Activated CD8-positive, alpha-beta memory T cell treated with anti-CD3 and anti-CD28 coated beads for 4 hours (primary cell): ENCODE data around the gene POLR2L.

Experiments used
- DNase-seq, 2 donors: peaks; one replicate each; pipeline ENCODE4 v3.0.0-alpha.2; 2020; ENCODE audit warnings: low read depth in 2 of 2

Gene POLR2L

DNA sequence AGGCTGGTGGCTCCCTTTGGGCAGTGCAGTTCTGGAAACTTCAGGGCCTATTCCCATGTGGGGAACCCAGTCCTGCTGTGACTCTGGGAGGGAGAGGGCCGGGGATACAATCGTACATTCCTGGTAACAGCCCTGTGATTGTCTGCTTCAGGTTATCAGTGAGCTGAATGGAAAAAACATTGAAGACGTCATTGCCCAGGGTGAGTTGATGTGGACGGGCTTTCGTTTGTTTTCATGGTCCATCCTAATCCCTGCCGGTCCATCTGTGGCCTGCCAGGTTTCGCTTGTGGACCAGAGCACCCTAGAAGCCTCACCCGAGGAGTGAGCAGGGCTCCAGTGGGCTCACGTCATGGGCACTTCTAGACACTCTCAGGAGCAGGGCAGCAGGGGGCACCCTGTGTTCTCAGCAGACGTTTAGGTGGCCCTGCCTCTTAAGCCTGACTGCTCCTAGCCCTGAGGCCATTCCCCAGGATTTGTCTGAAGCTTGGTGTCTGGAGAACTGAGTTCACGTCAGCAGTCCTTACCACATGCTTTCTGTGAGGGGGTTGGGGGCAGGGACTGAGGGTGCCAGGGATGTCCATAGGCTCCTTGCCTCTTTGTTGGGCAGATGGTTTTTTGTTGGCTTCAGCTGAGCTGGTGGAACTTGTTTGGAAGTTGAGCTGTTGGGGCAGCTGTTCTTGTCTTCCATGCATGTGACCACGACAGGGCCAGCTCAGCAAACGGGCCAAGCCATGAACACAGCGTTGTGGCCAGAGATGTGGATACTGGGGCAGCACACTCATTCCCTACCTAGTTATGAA is 30.7 kb downstream of the POLR2L start:
- no peak for DNase-seq

DNA sequence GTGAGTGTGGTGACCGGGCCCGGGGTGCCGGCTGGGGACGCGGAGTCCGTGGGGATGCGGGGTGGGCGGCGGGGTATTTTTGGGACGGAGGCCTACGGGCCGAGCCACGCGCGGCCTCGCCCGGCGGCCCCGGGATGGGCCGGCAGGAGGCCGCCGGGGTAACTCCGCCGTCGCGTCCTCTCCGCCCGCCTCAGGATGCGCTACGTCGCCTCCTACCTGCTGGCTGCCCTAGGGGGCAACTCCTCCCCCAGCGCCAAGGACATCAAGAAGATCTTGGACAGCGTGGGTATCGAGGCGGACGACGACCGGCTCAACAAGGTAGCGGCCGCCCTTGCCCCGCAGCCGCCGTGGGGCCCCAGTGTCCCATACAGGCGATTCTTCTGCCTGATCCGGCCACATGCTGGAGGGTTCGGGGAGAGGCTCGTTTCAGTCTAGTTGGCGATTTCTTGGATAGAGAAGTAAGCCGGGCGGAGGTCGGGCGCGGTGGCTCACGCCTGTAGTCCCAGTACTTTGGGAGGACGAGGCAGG is 32.2 kb downstream of the POLR2L start:
- DNase-seq: no peak

DNA sequence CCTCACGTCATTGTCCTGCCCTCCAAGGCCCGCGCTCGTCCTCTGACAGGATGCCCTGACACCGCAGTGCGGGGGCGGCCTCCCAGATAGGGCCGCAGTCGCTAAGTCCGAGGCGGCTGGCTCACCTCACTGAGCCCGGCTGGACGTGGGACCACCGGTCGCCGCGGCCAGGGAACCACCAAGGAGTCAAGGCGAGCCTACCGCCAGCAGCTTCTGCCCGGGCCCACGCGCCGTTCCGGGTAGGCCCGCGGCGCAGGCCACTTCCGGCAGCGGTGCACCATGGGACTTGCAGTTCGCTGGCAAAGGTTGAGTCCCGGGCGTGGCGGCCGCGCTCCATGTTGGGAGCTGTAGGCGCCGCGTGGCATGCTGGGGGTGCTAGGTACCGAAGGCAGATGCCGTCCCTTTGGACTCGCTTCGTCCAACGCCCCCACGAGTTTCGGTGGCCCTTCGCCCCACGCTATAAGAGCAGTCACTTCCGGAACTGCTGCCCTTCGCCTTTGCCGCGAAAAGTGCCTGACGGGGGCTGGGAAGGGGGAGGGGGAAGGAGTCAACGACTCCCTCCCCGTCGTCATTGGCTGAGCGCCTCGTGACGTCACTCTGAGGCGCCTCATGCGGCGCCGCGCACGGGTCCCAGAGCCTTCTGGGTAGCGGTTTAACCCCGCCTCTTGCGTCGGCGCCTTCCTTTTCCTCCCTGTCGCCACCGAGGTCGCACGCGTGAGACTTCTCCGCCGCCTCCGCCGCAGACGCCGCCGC is 32.9 kb downstream of the POLR2L start, which contains the start of gene RPLP2:
Gene RPLP2, plus strand, starts transcription at position 681 of the 753 bp plus-strand sequence. CDS start 268 bp downstream, outside the sequence.
- peak; percentile 94 to 96 for DNase-seq

DNA sequence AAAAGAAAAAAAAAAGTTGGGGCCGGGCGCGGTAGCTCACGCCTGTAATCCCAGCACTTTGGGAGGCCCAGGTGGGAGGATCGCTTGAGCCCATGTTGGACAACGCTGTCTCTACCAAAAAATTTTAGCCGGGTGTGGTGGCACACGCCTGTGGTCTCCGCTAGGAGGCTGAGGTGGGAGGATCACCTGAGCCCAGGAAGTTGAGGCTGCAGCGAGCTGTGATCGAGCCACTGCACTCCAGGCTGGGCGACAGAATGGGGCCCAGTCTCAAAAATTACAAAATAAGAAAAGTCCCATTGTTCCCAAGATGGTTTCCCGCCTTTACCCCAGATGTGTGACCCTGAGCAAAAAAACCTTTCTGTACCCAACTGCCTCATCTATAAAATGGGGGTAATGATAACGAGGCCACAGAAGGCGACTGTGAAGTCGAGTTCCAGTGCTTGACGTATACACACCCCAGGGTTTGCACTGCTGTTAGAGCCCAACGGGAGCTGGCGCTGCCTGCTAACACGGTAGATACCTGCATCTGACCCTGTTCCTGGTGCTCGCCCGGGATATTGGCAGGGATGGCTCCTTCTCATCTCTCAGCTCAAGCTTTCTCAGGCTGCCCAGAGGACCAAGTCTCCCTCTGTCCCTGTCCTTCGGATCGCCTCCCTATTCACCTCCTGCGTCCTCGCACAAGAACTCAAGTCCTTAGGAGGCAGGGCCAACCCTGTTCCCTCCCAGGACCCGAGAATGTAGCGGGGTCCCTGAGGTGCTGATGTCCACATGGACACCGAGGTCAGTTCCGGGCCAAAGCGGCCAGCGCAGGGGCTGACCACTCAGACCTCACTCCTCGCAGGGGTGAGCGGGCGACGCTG is 33.7 kb downstream of the POLR2L start:
- no peak for DNase-seq

DNA sequence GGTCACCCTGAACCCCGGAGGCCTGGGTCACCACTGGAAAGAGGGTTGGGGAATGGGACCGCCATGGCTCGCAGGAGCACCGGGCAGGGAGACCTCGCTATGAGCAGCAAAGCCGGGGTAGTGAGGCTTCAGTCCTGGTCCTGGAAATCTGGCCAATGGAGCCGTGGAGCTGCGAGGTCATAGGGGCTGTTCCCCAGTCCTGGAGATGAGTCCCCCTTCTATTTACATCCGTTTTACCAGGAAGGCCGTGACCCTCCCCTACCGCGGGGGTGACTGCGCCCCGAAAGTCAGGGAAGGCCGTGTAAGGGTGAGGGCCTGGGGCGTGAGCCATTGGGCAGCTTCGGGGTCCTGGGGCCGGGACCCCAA is 37.7 kb downstream of the POLR2L start:
- DNase-seq: no peak

DNA sequence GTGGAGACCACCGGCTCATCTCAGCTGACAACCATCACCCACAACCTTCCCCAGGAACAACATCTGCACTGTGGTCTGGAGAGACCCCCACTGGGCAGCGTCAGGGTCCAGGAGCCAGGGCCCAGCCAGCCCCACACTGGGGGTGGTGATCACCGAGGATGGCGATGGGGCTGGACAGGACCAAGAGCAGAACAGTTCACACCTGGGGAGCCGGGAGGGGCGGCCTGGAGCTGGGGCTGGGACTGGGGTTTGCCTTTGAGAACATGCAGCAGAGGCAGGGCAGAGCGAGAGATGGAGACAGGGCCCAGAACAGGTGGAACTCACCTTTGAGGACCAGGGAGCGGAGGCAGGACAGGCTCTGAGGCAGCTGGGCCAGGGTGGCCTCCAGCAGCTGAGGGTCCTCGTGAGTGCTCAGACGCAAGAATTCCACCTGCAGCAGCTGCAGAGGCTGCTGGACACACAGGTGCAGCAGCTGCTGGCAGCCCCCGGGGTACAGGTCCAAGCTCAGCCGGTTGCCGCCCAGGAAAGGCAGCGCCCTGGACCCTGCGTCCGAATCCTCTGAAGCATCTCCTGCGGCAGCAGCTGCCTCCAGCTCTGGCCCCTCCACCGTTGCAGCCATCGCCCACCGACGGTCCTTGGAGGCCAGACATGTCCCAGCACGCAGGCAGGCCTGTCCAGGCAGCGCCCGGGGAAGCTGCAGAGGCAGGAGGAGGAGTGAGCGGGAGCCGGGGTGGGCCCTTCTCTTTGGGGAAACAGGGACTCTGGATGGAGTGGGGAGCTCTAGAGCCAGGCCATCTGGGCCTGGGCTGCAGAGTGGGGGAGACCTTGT is 38.3 kb downstream of the POLR2L start:
- no peak for DNase-seq

DNA sequence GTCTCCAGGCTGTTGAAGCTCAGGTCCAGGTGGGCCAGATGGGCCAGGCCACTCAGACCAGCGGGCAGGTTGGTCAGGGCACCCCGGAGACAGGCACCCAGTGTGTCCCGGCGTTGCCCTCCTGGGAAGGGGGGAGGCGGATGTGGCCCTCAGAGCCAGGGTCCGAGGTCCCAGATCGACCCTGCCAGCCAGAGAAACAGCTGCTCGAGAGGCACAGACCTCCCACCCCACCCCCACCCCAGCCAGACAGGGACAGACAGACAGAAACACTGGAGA is 38.9 kb downstream of the POLR2L start:
- no peak for DNase-seq

DNA sequence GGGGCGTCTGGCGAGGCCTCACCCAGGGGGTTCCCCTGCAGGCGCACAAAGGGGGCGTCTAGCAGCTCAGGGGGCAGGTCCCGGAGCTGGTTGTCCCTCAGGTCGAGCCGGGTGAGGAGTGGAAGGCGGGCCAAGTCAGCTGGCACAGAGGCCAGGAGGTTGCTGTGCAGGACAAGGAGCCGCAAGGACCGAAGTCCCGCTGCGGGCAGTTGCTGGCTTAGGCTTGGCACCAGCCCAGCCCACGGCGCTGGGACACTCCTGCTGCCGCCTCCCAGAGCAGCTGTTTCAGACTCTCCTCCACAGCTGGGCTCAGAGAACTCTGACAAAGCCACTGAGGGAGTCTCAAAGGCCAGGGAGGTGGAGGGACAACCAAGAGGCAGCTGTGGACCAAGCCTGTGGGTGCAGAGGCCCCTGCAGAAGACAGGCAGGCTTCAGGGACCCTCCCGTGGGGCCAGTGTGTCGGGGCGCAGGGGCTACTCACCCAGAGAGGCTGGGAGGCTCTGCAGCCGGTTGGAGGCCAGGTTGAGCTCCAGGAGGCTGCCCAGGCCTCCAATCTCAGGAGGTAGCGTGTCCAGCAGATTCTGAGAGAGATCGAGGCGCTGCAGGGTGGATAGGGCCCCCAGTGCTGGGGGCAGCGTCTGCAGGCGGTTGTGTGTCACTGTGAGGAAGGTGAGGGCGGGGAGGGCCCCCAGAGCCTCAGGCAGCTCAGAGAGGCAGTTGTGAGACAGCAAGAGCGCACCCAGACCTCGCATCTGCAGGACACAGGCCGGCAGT is 39.4 kb downstream of the POLR2L start:
- no peak for DNase-seq

DNA sequence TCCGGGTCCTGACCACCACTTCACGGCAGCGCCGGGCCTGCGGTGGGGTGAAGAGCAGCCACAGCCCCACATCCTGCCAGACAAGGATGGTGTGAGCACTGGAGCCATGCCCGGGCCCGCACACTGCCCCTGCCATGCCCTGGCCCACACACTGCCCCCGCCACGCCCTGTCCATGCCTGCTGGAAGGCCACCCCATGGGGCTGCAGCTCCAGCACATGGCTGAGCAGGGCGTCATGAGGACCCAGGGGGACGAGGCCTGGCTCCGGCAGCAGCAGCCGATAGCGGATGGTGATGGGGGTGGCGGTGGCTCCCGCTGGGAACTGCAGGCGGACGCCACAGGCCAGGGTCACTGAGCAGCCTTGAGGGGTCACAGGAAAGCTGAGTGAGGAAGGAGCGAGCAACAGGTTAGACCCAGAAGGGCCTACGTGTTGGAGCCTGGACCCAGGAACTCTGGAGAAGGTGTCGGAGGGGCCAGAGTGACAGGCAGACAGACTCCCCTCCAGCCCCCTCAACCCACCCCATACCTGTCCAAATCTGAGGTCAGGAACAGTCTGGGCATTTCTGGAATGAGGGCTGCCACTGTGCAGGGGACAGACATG is 40.2 kb downstream of the POLR2L start:
- no peak for DNase-seq

DNA sequence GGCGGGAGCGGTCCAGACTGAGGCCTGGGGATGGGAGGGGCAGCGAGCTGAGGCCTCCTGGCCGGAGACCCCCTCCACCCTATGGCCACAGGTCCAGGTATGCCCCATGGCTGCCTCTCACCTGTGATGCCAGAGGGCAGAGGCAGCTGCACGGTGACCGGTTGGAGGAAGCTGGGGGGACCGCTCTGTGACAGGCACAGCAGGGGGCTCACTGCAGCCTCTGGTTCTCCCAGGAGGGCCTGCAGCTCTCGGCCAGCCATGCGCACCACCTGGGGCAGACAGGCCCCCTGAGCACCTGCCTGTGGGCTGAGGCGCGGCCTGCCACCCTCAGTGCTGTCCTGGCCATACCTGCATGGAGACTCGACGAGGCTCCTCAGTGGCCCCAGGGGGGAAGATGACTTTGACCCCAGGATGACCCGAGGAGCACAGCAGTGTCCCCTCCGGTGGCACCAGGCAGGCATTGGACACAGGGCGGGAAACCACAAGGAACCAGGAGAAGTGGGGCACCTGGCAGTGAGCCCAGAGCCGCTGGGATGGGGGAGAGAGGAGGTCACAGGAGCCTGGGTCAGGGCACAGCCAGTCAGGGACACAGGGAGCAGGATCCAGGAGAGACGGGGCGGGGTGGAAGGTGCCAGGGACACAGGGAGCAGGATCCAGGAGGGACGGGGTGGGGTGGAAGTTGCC is 41.1 kb downstream of the POLR2L start:
- DNase-seq: no peak

DNA sequence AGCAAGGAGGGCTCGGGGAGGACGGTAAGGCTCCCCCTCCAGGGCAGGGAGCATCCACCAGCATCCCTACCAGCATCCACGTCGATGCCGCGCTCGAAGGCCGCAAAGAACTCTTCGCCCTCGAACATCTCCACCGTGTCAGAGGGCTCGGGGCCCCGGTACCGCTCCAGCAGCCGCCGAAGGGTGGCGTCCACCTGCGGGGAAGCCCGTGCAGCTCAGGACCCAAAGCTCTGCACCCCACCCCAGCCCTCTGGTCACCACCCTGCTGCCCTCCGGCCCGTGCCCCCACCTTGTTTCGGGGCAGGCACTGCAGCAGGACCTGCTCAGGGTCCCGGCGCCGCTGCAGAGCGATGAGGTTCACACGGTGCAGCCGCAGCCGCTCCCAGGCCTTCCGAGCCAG is 41.9 kb downstream of the POLR2L start:
- no peak for DNase-seq

DNA sequence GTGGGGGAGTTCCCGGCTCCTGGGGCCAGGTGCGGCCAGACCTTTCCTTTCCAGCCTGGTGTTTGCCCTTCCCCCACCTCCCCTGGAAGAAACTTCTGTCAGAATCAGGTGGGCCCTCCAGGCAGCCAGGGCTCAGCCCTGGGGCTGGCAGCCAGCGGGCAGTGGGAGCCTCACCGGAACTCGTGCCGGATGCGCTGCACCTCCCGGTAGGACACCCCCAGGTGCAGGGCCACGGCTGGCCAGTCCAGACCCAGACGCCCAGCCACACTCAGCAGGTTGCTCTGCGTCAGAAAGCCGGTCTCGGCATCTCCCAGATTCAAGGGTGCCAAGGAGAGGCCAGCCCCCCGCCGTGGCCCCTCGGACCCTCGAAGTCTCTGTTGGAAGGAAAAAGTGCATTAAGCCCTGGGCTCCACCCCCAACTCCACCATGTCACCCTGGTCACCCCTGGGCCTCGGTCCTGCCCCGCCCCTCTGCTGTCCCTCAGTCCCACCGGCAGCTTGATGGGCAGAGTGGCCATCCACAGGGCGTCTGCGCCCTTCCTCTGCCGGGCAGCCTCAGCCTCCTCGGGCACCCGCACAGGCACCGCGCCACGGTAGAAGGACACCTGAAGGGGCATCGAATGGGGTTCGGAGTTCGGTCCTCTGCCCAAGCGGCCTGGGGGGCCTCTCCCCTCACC is 42.5 kb downstream of the POLR2L start:
- DNase-seq: no peak

DNA sequence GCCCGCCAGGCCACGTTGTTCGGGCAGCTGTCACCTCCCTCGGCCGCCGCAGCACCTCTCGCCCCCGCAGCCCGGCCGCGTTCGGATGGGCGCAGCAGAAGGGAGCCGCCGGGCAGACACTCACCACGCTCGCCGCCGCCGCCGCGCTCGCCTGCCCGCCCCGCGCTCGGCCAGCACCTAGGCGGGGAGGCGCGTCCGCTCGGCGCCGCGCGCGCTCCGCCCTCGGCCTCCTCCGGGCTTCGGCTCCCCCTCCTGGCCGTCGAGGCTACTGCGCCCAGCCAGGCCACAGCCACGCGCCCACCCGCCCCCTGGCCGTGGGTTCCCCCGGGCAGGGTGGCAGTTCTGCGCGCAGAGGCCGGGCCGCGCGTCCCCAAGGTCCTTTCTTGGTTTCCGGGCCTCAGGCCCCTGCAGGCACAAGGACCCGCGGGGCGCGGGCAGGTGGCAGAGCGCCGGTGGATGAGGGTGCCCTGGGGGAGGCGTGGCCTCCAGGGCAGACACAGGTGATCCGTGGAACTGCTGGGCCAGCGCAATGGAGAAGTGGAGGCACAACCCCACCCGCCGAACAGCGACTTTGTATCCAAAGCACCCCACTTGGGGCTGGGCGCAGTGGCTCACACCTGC is 44.1 kb downstream of the POLR2L start, which contains the start of gene SLC25A22:
Gene SLC25A22, minus strand, starts transcription at position 189 of the 621 bp plus-strand sequence. CDS start 3,275 bp downstream, outside the sequence.
- peak; percentile 54 to 65 for DNase-seq

DNA sequence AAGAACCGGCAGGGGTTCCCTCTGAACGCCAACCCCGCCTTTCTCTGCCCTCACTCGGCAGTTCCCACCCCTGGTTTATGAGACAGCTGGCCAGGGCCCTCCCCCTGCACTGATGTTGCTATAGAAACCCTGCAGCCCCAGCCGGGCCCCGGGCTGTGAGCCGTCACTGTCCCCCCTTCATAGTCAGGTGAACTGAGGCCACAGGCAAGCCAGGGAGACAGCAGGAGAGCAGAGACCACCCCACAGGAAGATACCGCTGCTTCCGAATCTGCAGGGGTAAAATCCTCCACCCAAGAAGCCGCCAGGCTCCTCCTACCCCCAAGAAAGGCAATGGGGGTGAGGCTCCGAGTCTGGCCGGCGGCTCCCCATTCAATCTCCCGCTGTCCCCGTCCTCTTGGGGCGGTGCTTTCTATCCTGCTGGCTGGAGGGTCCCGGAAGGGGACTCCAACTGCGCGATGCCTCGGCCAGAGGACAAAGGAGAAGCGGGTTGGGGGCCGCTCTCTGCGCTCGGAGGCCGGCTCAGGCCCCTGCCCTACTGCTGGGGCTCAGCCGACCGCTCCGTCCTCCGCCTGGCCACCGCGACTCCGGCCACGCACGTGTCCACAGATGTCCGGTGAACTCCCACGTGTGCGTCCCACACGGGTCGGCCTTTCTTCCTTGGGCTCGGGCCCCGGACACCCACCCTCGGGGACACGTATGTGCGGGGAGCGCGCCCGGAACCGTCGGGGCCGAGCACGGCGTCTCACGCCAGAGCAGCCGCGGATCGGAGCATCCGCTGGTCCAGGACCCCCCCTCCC is 44.8 kb downstream of the POLR2L start:
- peak; percentile 43 to 65 for DNase-seq

DNA sequence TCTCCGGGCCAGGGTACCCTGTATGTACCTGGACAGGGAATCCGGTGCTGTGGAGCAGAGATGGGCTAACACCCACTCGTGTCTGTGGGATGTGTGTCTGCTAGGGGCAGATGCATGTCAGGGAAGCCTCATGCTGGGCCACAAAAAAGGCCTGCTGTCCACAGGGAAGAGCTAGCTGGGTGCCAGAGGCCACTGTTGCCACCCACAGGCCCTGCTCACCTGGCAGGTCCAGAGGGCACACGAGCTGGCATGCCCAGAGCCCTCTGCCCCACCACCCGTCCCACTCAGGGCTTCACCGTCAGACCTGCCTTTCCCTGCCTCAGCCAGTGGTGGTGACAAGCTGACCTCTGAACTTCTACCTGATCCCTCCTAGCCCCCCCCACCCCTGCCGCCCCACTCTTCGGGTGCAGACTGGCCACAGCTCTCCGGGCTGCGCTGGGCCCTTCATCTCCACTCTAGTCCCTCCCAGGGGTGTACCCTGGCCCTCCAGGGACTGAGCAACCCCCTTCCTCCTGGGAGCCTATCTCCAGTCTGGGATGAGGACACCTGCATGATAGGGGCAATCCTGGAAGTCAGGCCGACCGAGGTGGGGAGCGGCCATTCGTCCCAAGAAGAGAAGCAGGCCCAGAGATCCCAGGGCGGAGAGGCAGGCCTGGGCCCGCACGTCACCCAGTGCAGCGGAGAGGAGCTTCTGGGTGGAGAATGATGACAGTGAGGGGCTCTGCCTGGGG is 45.6 kb downstream of the POLR2L start:
- no peak for DNase-seq

DNA sequence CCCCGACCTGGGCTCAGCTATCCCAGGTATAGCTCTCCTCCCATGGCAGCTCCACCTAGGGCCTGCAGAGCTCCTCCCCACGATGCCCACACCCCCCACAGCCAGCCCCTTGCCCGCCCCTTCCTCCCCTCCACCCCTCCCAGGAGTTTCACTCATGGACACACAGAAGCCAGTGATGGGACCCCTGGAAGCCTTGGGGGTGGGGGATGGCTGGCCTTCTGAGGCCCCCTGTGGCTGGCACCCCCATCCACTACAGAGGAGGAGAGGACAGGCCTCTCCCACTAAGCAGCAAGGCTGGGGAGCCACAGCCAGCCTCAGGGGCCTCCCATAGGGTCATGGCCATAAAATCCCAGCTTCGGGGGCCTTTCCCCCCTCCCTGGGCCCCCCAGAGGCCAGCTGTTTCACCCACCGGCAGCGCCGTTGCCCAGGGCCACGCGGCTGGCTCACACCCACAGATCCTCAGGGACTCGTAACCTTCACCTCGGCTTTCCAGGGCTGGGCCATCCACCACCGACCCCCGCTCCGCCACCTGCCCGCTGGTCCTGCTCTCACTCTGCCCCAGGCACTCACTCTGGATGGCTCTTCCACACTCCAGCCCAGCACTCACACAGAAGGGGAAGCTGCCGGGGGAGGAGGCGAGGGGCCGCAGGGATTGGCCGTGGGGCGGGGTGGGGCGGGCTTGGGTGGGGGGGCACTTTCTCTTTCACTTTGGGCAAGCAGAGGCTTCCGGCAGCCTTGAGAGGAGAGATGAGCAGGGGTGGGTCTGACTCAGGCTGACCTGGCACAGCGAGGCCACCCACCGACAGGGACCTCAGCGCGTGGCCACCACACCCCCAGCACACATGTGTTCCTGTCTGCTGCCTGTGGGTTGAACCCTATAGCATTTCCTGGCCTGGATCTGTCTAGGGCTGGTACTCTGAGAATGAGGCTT is 46.4 kb downstream of the POLR2L start:
- peak; percentile 67 to 77 for DNase-seq
